C4-2B (cell line): ENCODE results near the gene NAT8.
"Not testable (repeated sequence)": the region's sequence is repeated elsewhere in the genome, so short reads cannot be mapped to it uniquely, and the experiment has no call there.

Experiments
- H3K27ac ChIP-seq: fragments of 450-650 bp; 2 replicates; pipeline ENCODE4 v1.5.1; 2017
- CTCF ChIP-seq: fragments of 450-650 bp; conservative IDR thresholded peaks from 2 replicates; pipeline ENCODE4 v1.5.1; 2017; ENCODE audit warnings: mild to moderate bottlenecking
- ZFX ChIP-seq: fragments of 450-650 bp; IDR thresholded peaks from 2 replicates; pipeline ENCODE4 v1.6.1; 2017

Gene NAT8

GRCh38 chr2:73642338-73643018 lies at the start of gene NAT8:
NAT8 (minus strand) TSS chr2:73642422; CDS start chr2:73641628, 794 bp downstream.
- TF ChIP-seq ZFX (no peak), CTCF (no peak)
- H3K27ac ChIP-seq, result peak within 1 kb of the TSS; percentile 50; the same call in 1 of the 2 replicates

GRCh38 chr2:73690372-73691088 lies 48.3 kb upstream of the NAT8 start:
- peak; percentile 19 for TF ChIP-seq CTCF
- H3K27ac ChIP-seq, result not testable (repeated sequence)

GRCh38 chr2:73688494-73688893 lies 46.3 kb upstream of the NAT8 start:
- not testable (repeated sequence) for H3K27ac ChIP-seq

GRCh38 chr2:73685764-73686438 lies 43.7 kb upstream of the NAT8 start:
- no peak overlapping the region for H3K27ac ChIP-seq
- TF ChIP-seq ZFX (no peak), CTCF (no peak)

GRCh38 chr2:73684905-73685304 lies 42.7 kb upstream of the NAT8 start:
- H3K27ac ChIP-seq, result not testable (repeated sequence)
- peak; percentile 27 for TF ChIP-seq CTCF

GRCh38 chr2:73684325-73684724 lies 42.1 kb upstream of the NAT8 start:
- H3K27ac ChIP-seq, result not testable (repeated sequence)

GRCh38 chr2:73679951-73680571 lies 37.8 kb upstream of the NAT8 start:
- not testable (repeated sequence) for H3K27ac ChIP-seq
- peak; percentile 46 for TF ChIP-seq CTCF

GRCh38 chr2:73679237-73679636 lies 37.0 kb upstream of the NAT8 start:
- H3K27ac ChIP-seq, result not testable (repeated sequence)

GRCh38 chr2:73678008-73678407 lies 35.8 kb upstream of the NAT8 start:
- H3K27ac ChIP-seq, result not testable (repeated sequence)

GRCh38 chr2:73676211-73676610 lies 34.0 kb upstream of the NAT8 start:
- not testable (repeated sequence) for H3K27ac ChIP-seq

GRCh38 chr2:73674696-73675157 lies 32.5 kb upstream of the NAT8 start:
- H3K27ac ChIP-seq, result not testable (repeated sequence)

GRCh38 chr2:73669976-73670375 lies 27.8 kb upstream of the NAT8 start:
- H3K27ac ChIP-seq, result not testable (repeated sequence)

GRCh38 chr2:73667239-73667638 lies 25.0 kb upstream of the NAT8 start:
- not testable (repeated sequence) for H3K27ac ChIP-seq
